ENCODE results near the gene TMEM129.

Gene TMEM129

DNA sequence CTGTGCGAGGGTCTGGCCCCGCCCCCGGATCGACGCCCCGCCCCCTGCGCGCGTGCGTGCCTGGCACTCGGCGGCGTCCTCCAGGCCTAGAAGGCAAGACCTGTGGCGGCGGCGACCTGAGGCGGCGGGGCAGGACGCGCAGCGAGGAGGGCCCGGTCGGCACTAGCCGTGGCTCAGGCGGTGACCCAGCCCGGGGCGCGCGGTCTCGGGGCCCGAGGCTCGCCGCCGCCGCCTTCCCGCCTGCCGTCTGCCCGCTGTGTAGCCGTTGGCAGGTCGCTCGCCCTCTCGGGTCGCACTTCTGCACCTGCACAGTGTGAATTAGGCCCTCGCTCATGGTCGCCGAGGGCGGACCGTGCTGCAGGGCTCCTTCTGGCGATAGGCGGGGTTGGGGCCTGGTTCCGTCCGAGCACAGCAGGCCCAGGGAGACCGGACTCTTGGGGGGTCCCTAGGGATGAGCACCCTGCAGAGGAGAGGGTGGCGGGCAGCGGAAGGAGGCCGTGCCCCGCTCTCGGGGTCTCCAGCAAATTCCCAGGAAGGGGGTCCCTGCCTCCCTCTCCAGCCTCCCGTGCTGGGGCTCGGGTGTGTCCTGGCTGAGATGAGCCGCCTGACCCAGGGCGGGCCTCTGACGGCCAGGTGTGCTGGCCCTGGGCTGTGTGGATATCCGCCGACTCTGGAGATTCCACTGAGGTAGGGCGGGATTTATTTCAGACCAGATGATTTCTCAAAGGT is 36.5 kb downstream of the TMEM129 start:
- TF ChIP-seq, protein P1, sequence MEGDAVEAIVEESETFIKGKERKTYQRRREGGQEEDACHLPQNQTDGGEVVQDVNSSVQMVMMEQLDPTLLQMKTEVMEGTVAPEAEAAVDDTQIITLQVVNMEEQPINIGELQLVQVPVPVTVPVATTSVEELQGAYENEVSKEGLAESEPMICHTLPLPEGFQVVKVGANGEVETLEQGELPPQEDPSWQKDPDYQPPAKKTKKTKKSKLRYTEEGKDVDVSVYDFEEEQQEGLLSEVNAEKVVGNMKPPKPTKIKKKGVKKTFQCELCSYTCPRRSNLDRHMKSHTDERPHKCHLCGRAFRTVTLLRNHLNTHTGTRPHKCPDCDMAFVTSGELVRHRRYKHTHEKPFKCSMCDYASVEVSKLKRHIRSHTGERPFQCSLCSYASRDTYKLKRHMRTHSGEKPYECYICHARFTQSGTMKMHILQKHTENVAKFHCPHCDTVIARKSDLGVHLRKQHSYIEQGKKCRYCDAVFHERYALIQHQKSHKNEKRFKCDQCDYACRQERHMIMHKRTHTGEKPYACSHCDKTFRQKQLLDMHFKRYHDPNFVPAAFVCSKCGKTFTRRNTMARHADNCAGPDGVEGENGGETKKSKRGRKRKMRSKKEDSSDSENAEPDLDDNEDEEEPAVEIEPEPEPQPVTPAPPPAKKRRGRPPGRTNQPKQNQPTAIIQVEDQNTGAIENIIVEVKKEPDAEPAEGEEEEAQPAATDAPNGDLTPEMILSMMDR (conservative IDR thresholded peaks at IDR 0.05; ENCODE audit: control insufficient read depth, insufficient read depth, low read depth, low read length): no peak
- peak overlapping the region; percentile 41 for H3K4me3 ChIP-seq (ENCODE audit: control insufficient read depth, low read depth, low read length)
- DNase-seq (ENCODE audit: low read depth): no peak

DNA sequence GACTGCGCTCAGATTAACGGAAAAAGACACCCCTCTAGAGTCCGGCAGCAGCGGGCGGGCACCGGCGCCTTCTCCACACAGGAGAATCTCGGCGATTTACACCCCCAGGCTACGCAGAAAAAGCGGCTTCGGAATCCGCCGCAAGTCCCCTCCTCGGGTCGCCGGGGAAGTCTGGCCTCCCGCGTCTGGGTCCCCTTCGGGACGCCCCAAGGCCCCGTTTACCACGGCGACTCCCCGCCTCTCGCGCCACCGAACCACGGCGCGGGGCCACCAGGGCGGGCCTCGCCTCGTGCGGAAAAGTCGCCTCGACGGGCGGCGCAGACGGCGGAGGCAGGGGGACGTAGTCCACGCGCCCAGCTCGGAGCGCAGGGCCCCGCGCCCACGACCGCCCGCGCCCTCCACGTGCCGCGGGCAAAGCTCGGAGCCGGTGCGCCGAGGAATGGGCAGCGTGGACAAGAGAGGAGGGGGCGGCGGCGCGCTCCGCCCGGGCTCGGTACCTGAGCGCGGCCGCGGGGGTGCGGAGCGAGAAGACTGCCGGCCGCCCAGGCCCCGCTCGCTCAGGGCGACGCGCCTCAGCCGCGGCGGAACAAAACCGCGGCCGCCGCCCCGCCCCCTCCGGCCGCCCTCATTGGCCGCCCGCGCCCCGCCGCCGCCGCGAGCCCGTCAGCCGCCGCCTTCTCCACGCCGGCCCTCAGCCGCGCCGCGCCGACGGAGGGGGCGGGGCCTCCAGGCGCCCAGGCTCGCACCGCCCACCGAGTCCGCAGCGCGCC is 37.2 kb downstream of the TMEM129 start, which contains the start of gene FAM53A:
Gene FAM53A, minus strand, starts transcription at position 578 of the 770 bp plus-strand sequence. CDS start 15,572 bp downstream, outside the sequence.
- DNase-seq (ENCODE audit: low read depth): peak; percentile 74
- peak within 1 kb of the TSS; percentile 59 for H3K4me3 ChIP-seq (ENCODE audit: control insufficient read depth, low read depth, low read length)
- TF ChIP-seq, protein P1 (conservative IDR thresholded peaks at IDR 0.05; ENCODE audit: control insufficient read depth, insufficient read depth, low read depth, low read length): no peak

DNA sequence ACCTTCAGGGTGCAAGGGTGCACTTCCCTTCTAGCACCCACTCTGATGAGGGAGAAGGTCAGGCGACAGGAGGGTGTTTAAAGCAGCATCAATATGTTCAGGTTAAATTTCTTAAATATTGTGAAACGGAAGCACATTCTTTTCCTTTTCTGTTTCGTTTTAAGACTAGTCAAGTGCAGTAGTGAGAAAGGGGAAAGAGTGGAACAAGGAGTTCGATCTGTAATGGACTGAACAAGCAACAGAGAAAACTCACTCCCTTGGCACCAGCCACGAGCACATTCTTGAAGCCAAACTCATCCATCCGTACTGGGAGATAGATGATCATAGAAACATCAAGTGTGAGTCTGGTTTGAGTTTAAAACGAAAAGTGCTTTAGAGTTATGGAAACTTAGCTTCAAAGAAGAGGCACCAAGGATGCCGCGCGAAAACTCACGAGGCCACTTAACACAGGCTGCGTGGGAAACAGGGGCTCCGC is 37.8 kb downstream of the TMEM129 start:
- TF ChIP-seq, protein P1 (conservative IDR thresholded peaks at IDR 0.05; ENCODE audit: control insufficient read depth, insufficient read depth, low read depth, low read length): no peak
- H3K4me3 ChIP-seq (ENCODE audit: control insufficient read depth, low read depth, low read length): peak overlapping the region; percentile 59
- DNase-seq (ENCODE audit: low read depth): peak; percentile 90

DNA sequence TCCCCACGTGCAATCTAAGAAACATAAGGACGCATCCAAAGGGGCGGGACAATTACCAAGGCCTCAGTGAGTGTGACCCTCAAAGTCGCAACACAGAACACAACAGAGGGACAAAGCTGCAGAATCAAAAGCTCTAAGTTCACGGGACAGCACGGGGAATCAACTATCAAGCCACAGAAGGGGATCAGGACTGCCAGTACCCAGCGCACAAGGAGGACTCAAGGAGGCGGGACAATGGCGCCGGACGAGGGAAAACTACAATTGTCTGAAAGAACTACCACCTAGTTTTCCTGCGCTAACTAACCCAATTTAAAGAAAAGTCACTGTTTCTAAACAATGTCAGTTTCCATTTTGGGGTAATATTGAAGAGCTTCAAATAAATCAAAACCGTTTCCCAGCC is 38.3 kb downstream of the TMEM129 start:
- TF ChIP-seq, protein P1 (conservative IDR thresholded peaks at IDR 0.05; ENCODE audit: control insufficient read depth, insufficient read depth, low read depth, low read length): no peak
- H3K4me3 ChIP-seq (ENCODE audit: control insufficient read depth, low read depth, low read length): peak overlapping the region; percentile 59
- no peak for DNase-seq (ENCODE audit: low read depth)

DNA sequence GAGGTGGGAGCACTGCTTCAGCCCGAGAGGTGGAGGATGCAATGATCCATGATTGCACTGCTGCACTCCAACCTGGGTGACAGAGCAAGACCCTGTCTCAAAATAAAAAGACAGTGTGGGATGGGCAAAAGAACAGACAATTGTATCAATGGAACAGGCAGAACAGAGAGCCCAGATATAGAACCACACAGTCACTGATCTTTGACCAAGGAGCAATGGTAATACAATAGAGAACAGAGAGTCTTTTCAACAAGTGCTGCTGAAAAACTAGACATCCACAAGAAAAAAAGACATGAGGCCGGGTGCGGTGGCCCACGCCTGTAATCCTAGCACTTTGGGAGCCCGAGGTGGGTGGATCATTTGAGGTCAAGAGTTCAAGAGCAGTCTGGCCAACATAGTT is 42.9 kb downstream of the TMEM129 start:
- DNase-seq (ENCODE audit: low read depth): no peak
- TF ChIP-seq, protein P1 (conservative IDR thresholded peaks at IDR 0.05; ENCODE audit: control insufficient read depth, insufficient read depth, low read depth, low read length): no peak
- no peak overlapping the region for H3K4me3 ChIP-seq (ENCODE audit: control insufficient read depth, low read depth, low read length)

DNA sequence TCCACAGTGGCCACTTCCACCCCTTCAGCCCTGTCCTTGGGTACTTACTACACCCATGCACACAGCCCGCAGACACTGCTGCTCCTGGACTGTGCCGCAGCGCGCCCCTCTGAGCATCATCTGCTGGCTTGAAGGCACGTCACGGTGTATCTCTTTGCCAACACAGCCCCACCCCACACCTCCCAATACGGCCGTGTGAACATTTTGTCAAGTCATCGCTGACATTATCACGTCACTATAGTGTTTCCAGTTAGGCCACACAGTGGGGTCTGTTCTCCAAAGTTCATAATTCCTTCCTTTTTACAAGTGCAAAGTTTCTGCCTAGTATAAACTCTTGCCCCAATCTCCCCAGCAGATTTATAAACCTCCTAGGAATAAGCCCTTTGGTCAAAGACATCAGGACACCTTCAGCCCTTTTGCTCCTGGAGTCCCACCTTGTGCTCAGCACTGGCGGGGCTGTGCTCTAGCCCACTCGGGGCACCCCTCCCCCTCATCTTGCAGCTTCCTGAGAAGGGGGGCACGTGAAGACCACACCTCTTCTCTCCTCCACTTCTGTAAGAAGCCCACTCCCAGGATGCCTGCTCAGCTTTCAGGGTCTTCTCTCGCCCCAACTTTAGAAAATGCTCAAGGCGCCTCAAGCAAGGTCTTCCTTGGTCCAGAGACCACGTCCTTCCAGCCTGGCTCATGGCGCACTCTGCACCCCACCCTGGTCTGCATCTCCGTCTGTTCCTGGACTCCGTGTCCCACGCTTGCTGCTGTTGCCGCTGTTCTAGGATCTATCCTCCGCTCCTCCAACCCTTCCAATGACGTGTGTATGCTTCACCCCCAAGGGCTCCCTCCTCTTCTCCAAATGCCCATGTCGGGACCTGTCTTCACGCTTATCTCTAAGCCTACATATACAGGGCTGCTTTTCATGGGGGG is 44.3 kb downstream of the TMEM129 start:
- no peak for DNase-seq (ENCODE audit: low read depth)
- no peak overlapping the region for H3K4me3 ChIP-seq (ENCODE audit: control insufficient read depth, low read depth, low read length)
- TF ChIP-seq, protein P1 (conservative IDR thresholded peaks at IDR 0.05; ENCODE audit: control insufficient read depth, insufficient read depth, low read depth, low read length): no peak

Measured in fibroblast of mammary gland (primary cell).